NCI-H1417 (cell line): ENCODE results near the gene ZNF865.

Experiments used
- DNase-seq, 3 experiments: peaks; one replicate each; lab custom pipeline; 2025; lab: John Stamatoyannopoulos, UW

ZNF865 gene

GRCh38 chr19:55644842-55645511 lies 39.5 kb downstream of the ZNF865 start:
- no peak for DNase-seq

GRCh38 chr19:55645512-55645881 lies 40.0 kb downstream of the ZNF865 start:
- DNase-seq: no peak

GRCh38 chr19:55646889-55647731 lies 41.7 kb downstream of the ZNF865 start:
- peak in 1 of 3 experiments; percentile 34 for DNase-seq

- DNase-seq: peak; percentile 71 to 83 (median 72)
Measured at GRCh38 chr19:55647732-55648584, 42.5 kb downstream of the ZNF865 start, which contains the start of gene CCDC106. Gene CCDC106 (plus strand): TSS chr19:55648212. CDS start chr19:55649047, 835 bp downstream.

GRCh38 chr19:55648585-55649267 lies 43.3 kb downstream of the ZNF865 start:
- DNase-seq: no peak

GRCh38 chr19:55649268-55650125 lies 44.0 kb downstream of the ZNF865 start:
- no peak for DNase-seq

- no peak for DNase-seq
Measured at GRCh38 chr19:55650126-55650557, 44.7 kb downstream of the ZNF865 start.

- no peak for DNase-seq
Measured at GRCh38 chr19:55650602-55651230, 45.3 kb downstream of the ZNF865 start.

GRCh38 chr19:55651236-55651635 lies 45.8 kb downstream of the ZNF865 start:
- no peak for DNase-seq

GRCh38 chr19:55652311-55653128 lies 47.1 kb downstream of the ZNF865 start:
- DNase-seq: no peak

- peak; percentile 98 to 99 (median 99) for DNase-seq
Measured at GRCh38 chr19:55653651-55654322, 48.3 kb downstream of the ZNF865 start.

- peak; percentile 98 to 100 (median 99) for DNase-seq
Measured at GRCh38 chr19:55654323-55654867, 48.9 kb downstream of the ZNF865 start.

GRCh38 chr19:55654868-55655647 lies 49.6 kb downstream of the ZNF865 start, which contains the start of gene U2AF2:
Gene U2AF2 (plus strand): TSS chr19:55655035. CDS start chr19:55655105, 70 bp downstream.
- peak; percentile 90 to 95 (median 91) for DNase-seq

- DNase-seq: no peak
Measured at GRCh38 chr19:55655648-55656040, 50.2 kb downstream of the ZNF865 start.

GRCh38 chr19:55656552-55656951 lies 51.1 kb downstream of the ZNF865 start:
- DNase-seq: no peak

GRCh38 chr19:55656988-55657747 lies 51.7 kb downstream of the ZNF865 start:
- DNase-seq: no peak
